Ovary (tissue), 9 donors: ENCODE data around the gene TPSB2. TPM values are rescaled to one million over a fixed set of nuclear protein-coding genes. Genes with fewer than 3 reads are reported as not detected.

ENCODE experiments used
- DNase-seq, 5 donors: peaks; one replicate each; pipeline ENCODE4 v3.0.0-alpha.2; 2019 to 2020
- H3K27ac ChIP-seq, 2 donors: fragments of 200-600 bp; one replicate each; pipeline versions ENCODE4 v1.5.1 to v1.8.0; 2019 to 2022
- H3K27me3 ChIP-seq: fragments of 200-600 bp; one replicate; pipeline ENCODE4 v1.8.0; 2022
- H3K36me3 ChIP-seq: fragments of 200-600 bp; sonication (generic); one replicate; pipeline ENCODE4 v1.5.1; 2019
- H3K4me1 ChIP-seq: one replicate; pipeline ENCODE4 v1.8.1; 2013; ENCODE audit warnings: mild to moderate bottlenecking, moderate library complexity; ENCODE audit not compliant: insufficient read depth
- H3K4me3 ChIP-seq: fragments of 200-600 bp; sonication (generic); one replicate; pipeline ENCODE4 v1.5.1; 2017
- H3K9me3 ChIP-seq, 2 donors: fragments of 200-600 bp in 1 of 2; sonication (generic) in 1 of 2; one replicate each; pipeline versions ENCODE4 v1.5.1 to v1.8.1; 2013 to 2019; ENCODE audit warnings: mild to moderate bottlenecking in 1 of 2, moderate library complexity in 1 of 2
- EP300 ChIP-seq: sonication (generic); formaldehyde crosslinking; IDR thresholded peaks from one replicate; pipeline ENCODE4 v1.6.1; 2017; ENCODE audit warnings: antibody characterized with exemption
- POLR2A ChIP-seq: fragments of 450-650 bp; IDR thresholded peaks from one replicate; pipeline ENCODE4 v1.6.1; 2017; ENCODE audit warnings: antibody characterized with exemption, mild to moderate bottlenecking, moderate library complexity
- WGBS, 3 donors: extraction: QIAGEN DNeasy Blood & Tissue Kit in 1 of 3; methylation state at CpG; one replicate each; pipeline versions ENCODE4 v1.1.5 to v1.1.7; 2013 to 2017; 5-methylcytosine and 5-hydroxymethylcytosine counted together
- intact Hi-C, 4 donors: fragments of 100-400 bp; cut with DNase I; formaldehyde crosslinking; loops; one replicate each; pipeline versions ENCODE4 v1.11.0 to v1.15.1; 2022 to 2023
- polyA plus RNA-seq, 2 donors: library from polyadenylated mRNA; stranded (reverse); fragments of 200-250 nt in 1 of 2; fragments of 350-450 nt in 1 of 2; fragmentation: Illumina TruSeq in 1 of 2; extraction: RNeasy Lipid Tissue Mini Kit (QIAGEN cat#74804) in 1 of 2; gene quantifications; one replicate each; pipeline ENCODE4 v1.2.3, GENCODE V29; 2013 to 2014
- total RNA-seq, 7 donors: library from RNA; depleted of rRNA in 2 of 7; stranded (reverse); fragments of >200 nt in 2 of 7; fragmentation: NEBNext Ultra II Directional in 3 of 7; extraction: Animal tissue kit (Norgen Biotek cat#: 25700) in 3 of 7; gene quantifications; one replicate each; pipeline versions ENCODE4 v1.1.0 to v1.2.4, GENCODE V29; 2016 to 2023
- TF ChIP-seq, protein P1 (sequence below), 3 donors: fragments of 450-650 bp in 2 of 3; fragments of 200-600 bp in 1 of 3; IDR thresholded peaks; one replicate each; pipeline versions ENCODE4 v1.5.1 to v1.8.0; 2016 to 2022; ENCODE audit warnings: antibody characterized with exemption in 3 of 3, mild to moderate bottlenecking in 1 of 3
- donor health status: DM: no; HTN: no; CAD: no; lungs with moderate emphysema.
- donor health status: DM: no; HTN: no; CAD: no.
- donor health status: Bipolar disorder and iron deficiency.
- donor health status: DM: yes; HTN: yes; CAD: no.
- donor health status: DM: no; HTN: no; CAD: no.
- donor health status: DM: yes; HTN: yes; CAD: no.

TPSB2 gene
- total and polyA plus RNA-seq, 9 donors = 1.0 to 17.3 (median 4.4) TPM; not detected in 3

DNA sequence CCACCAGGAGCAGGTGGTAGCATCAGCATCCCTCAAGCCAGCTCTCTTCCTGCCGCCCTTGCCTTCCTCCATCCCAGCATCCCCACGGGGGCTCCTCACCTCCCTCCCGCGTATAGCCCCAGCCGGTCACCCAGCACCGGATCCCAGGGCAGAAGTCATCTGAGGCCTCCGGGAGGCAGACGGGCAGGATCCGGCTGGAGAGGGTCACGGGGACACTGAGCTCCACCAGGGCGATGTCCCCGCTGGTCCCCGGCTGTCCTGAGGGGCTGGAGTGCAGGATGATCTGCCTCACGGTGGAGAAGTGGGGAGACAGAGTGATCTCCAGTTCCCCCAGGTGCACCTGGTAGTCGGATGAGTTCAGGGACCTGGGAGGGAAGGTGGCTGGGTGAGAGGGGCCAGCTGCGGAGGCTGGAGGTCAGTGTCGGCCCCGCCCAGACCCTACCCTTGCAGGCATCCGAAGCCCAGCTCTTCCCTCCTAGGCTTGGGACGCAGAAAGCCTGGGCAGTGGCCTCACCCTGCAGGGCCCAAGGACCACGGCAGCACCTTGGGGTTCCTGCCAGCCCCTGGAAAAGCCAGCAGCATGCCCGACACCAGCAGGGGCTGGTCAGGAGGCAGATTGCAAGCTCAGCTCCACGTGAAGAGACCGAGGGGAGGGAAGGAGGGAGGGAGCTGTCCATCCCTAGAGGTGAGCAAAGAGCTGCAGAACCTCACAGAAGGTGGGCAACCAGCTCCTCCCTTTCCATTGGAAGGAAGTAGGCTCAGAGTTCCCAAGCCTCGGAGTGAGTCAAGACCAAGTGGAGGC is 7.2 kb downstream of the TPSB2 start:
- DNase-seq = no peak
- H3K36me3 ChIP-seq = no peaks in the 10 kb centered on the region
- H3K9me3 ChIP-seq = no peaks in the 10 kb centered on the region
- H3K27ac ChIP-seq = no peak overlapping the region
- H3K4me3 ChIP-seq = no peak overlapping the region
- H3K4me1 ChIP-seq = no peaks in the 10 kb centered on the region
- TF ChIP-seq POLR2A (no peak), EP300 (no peak)
- TF ChIP-seq, protein P1, sequence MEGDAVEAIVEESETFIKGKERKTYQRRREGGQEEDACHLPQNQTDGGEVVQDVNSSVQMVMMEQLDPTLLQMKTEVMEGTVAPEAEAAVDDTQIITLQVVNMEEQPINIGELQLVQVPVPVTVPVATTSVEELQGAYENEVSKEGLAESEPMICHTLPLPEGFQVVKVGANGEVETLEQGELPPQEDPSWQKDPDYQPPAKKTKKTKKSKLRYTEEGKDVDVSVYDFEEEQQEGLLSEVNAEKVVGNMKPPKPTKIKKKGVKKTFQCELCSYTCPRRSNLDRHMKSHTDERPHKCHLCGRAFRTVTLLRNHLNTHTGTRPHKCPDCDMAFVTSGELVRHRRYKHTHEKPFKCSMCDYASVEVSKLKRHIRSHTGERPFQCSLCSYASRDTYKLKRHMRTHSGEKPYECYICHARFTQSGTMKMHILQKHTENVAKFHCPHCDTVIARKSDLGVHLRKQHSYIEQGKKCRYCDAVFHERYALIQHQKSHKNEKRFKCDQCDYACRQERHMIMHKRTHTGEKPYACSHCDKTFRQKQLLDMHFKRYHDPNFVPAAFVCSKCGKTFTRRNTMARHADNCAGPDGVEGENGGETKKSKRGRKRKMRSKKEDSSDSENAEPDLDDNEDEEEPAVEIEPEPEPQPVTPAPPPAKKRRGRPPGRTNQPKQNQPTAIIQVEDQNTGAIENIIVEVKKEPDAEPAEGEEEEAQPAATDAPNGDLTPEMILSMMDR (IDR thresholded peaks at IDR 0.05) = no peak
- WGBS, 3 donors = 71 to 77% (median 74%) methylated on average over 24 to 25 of the region's 25 CpGs
- intact Hi-C loops = no loop called here
- no peaks in the 10 kb centered on the region for H3K27me3 ChIP-seq

DNA sequence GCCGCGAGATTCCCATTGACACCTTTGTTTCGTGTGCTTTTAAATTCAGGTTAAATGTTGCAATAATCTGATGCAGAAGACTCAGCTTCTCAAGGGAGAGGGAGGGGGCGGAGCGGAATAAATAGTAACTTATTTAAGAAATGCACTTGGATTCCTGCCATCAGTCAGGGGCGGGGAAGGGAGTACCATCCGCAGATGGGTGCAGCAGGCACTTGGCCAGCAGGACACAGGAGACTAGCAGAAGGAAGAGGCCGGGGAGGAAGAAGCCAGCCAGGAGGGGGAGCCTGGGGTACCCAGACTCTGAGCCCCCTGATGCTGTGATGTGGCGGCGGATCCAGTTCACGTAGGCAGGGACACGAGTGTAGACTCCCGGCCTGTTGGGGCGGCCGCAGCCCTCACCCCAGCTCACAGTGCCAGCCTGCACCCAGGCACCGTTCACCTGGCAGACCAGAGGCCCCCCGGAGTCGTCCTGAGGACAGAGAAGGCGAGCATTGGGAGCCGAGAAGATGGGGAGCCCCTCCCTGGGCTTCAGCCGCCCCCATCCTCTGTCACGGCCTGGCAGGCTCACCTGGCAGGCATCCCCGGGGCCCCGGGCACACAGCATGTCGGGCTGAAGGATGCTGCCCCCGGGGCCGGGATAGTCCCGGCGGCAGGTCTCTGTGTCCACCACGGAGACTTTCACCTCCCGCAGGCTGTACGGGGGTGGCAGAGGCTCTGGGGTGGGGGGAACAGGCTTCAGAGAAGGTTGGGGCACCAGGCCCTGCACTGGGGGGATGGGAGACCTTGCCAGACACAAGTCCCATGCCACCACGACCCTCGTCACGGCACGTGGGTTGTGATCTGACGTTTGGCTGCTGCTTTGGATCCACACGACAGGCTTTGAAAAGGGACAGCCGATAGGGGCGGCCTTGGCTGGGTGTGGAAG is 8.1 kb downstream of the TPSB2 start:
- Histone ChIP-seq H3K4me3 (no peak overlapping the region), H3K27me3 (no peaks in the 10 kb centered on the region), H3K27ac (no peak overlapping the region), H3K36me3 (no peaks in the 10 kb centered on the region), H3K9me3 (no peaks in the 10 kb centered on the region), H3K4me1 (no peaks in the 10 kb centered on the region)
- WGBS, 3 donors = 78 to 79% (median 78%) methylated on average over 32 to 40 of the region's 40 CpGs
- TF ChIP-seq EP300 (no peak), POLR2A (no peak)
- TF ChIP-seq, protein P1 (IDR thresholded peaks at IDR 0.05) = no peak
- intact Hi-C loops = no loop called here
- DNase-seq = no peak

DNA sequence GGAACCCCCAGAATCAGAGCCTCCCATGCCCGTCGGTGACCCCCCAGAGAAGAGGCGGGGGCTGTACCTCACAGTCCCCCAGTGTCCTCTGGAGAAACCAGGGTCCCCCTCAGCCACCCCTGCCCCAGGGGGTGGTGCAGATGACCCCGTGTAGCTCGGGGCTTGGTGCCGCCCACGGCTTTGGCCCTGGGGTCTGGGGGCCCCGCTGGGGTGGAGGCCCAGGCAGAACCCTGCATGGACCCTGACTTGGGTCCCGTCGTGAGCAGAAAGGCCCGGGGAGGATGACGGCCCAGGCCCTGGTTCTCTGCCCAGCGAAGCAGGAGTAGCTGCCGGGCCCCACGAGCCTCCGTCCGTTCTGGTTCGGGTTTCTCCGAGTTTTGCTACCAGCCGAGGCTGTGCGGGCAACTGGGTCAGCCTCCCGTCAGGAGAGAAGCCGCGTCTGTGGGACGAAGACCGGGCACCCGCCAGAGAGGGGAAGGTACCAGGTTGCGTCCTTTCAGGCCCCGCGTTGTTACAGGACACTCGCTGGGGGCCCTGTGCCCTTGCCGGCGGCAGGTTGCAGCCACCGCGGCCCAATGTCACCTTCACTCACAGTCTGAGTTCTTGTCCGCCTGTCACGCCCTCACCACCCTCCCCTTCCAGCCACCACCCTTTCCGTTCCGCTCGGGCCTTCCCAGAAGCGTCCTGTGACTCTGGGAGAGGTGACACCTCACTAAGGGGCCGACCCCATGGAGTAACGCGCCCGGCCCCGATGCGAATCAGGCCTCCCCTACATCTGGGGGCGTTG is 8.9 kb downstream of the TPSB2 start:
- Histone ChIP-seq H3K27ac (no peak overlapping the region), H3K36me3 (no peaks in the 10 kb centered on the region), H3K27me3 (no peaks in the 10 kb centered on the region), H3K4me1 (no peaks in the 10 kb centered on the region), H3K4me3 (no peak overlapping the region), H3K9me3 (no peaks in the 10 kb centered on the region)
- TF ChIP-seq, protein P1 (IDR thresholded peaks at IDR 0.05) = no peak
- TF ChIP-seq EP300 = no peak
- no peak for TF ChIP-seq POLR2A
- 81 to 87% (median 83%) methylated on average over 46 to 48 of the region's 48 CpGs for WGBS, 3 donors
- no peak for DNase-seq
- intact Hi-C loops = no loop called here

DNA sequence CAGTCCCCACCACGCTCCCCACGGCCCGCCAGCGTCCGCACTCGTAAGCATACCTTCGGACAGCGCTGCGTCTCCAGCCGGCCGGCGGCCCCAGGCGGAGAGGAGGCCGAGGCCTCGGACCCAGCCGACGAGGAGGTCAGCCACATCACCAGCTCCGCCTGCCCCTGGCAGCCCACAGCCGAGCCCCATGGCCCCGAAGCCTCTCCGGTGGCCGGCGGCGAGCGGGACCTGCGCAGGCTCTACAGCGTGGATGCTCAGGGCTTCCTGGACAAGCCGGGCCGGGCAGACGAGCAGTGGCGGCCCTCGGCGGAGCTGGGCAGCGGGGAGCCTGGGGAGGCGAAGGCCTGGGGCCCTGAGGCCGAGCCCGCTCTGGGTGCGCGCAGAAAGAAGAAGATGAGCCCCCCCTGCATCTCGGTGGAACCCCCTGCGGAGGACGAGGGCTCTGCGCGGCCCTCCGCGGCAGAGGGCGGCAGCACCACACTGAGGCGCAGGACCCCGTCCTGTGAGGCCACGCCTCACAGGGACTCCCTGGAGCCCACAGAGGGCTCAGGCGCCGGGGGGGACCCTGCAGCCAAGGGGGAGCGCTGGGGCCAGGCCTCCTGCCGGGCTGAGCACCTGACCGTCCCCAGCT is 9.8 kb downstream of the TPSB2 start:
- DNase-seq = no peak
- H3K9me3 ChIP-seq = no peaks in the 10 kb centered on the region
- intact Hi-C loops = no loop called here
- no peaks in the 10 kb centered on the region for H3K27me3 ChIP-seq
- H3K4me3 ChIP-seq = no peak overlapping the region
- WGBS, 3 donors = 91 to 92% (median 92%) methylated on average over 48 to 55 of the region's 55 CpGs
- H3K36me3 ChIP-seq = no peaks in the 10 kb centered on the region
- H3K27ac ChIP-seq = no peak overlapping the region
- H3K4me1 ChIP-seq = no peaks in the 10 kb centered on the region
- TF ChIP-seq POLR2A (no peak), EP300 (no peak)
- TF ChIP-seq, protein P1 (IDR thresholded peaks at IDR 0.05) = no peak
